Measurements from ENCODE around the gene SLC4A2. TPM values are rescaled to one million over a fixed set of nuclear protein-coding genes. Genes with fewer than 3 reads are reported as not detected.

SLC4A2 gene
- total and polyA plus RNA-seq, 2 experiments from 2014 or later: 167 to 188 TPM

- peak overlapping the region; percentile 98 for H3K4me2 ChIP-seq
- H3K27me3 ChIP-seq: no peaks in the 10 kb centered on the region
- peaks cover 30% of the 10 kb centered on the region for H3K4me1 ChIP-seq (ENCODE audit: insufficient read depth)
- peaks cover 30% of the 10 kb centered on the region for H3K79me2 ChIP-seq
- no peak overlapping the region for H2AFZ ChIP-seq
- peak overlapping the region; percentile 83 for H3K4me3 ChIP-seq
- H3K36me3 ChIP-seq (replicated peaks; ENCODE audit: insufficient read depth, low read depth): no peaks in the 10 kb centered on the region
- H4K20me1 ChIP-seq (ENCODE audit: insufficient read depth, poor library complexity, severe bottlenecking): peaks cover 12% of the 10 kb centered on the region
- no peak overlapping the region for H3K27ac ChIP-seq
- H3K9me3 ChIP-seq (ENCODE audit: low read depth): no peaks in the 10 kb centered on the region
- DNase-seq (ENCODE audit: low spot score): peak; percentile 72
- TF ChIP-seq EZH2 (IDR thresholded peaks at IDR 0.05; ENCODE audit: borderline replicate concordance): no peak
- TF ChIP-seq, protein P1, sequence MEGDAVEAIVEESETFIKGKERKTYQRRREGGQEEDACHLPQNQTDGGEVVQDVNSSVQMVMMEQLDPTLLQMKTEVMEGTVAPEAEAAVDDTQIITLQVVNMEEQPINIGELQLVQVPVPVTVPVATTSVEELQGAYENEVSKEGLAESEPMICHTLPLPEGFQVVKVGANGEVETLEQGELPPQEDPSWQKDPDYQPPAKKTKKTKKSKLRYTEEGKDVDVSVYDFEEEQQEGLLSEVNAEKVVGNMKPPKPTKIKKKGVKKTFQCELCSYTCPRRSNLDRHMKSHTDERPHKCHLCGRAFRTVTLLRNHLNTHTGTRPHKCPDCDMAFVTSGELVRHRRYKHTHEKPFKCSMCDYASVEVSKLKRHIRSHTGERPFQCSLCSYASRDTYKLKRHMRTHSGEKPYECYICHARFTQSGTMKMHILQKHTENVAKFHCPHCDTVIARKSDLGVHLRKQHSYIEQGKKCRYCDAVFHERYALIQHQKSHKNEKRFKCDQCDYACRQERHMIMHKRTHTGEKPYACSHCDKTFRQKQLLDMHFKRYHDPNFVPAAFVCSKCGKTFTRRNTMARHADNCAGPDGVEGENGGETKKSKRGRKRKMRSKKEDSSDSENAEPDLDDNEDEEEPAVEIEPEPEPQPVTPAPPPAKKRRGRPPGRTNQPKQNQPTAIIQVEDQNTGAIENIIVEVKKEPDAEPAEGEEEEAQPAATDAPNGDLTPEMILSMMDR (IDR thresholded peaks at IDR 0.05; ENCODE audit: poor library complexity): peak; percentile 18
- no peaks in the 10 kb centered on the region for H3K9me2 ChIP-seq (replicated peaks; ENCODE audit: insufficient read depth)
- 18% methylated on average over 29 of the region's 29 CpGs for WGBS (ENCODE audit: low lambda C conversion rate, missing lambda C conversion rate)
Measured at GRCh38 chr7:151056666-151057505, 2.5 kb upstream of the SLC4A2 start.

GRCh38 chr7:151057506-151057988 is 1.8 kb upstream of the SLC4A2 start, which contains the start of gene CDK5:
Gene CDK5, minus strand, starts transcription at chr7:151057897. Its CDS starts 49 bp downstream, at chr7:151057848.
- 2% methylated on average over 29 of the region's 30 CpGs for WGBS (ENCODE audit: low lambda C conversion rate, missing lambda C conversion rate)
- Histone ChIP-seq H3K4me3 (peak within 1 kb of the TSS; percentile 94), H3K9me3 (ENCODE audit: low read depth) (no peaks in the 10 kb centered on the region), H3K27me3 (no peaks in the 10 kb centered on the region), H4K20me1 (ENCODE audit: insufficient read depth, poor library complexity, severe bottlenecking) (peaks cover 12% of the 10 kb centered on the region), H3K79me2 (peaks cover 31% of the 10 kb centered on the region), H3K4me2 (peak within 1 kb of the TSS; percentile 98), H3K4me1 (ENCODE audit: insufficient read depth) (peaks cover 34% of the 10 kb centered on the region), H2AFZ (peak within 1 kb of the TSS; percentile 41), H3K27ac (peak within 1 kb of the TSS; percentile 97), H3K9me2 (replicated peaks; ENCODE audit: insufficient read depth) (no peaks in the 10 kb centered on the region), H3K36me3 (replicated peaks; ENCODE audit: insufficient read depth, low read depth) (no peaks in the 10 kb centered on the region)
- TF ChIP-seq, protein P1 (IDR thresholded peaks at IDR 0.05; ENCODE audit: poor library complexity): no peak
- TF ChIP-seq EZH2 (IDR thresholded peaks at IDR 0.05; ENCODE audit: borderline replicate concordance): no peak
- no peak for TF ChIP-seq EZH2phosphoT487 (IDR thresholded peaks at IDR 0.05; ENCODE audit: low read depth, severe bottlenecking, unreplicated experiment)
- DNase-seq (ENCODE audit: low spot score): no peak

DNA sequence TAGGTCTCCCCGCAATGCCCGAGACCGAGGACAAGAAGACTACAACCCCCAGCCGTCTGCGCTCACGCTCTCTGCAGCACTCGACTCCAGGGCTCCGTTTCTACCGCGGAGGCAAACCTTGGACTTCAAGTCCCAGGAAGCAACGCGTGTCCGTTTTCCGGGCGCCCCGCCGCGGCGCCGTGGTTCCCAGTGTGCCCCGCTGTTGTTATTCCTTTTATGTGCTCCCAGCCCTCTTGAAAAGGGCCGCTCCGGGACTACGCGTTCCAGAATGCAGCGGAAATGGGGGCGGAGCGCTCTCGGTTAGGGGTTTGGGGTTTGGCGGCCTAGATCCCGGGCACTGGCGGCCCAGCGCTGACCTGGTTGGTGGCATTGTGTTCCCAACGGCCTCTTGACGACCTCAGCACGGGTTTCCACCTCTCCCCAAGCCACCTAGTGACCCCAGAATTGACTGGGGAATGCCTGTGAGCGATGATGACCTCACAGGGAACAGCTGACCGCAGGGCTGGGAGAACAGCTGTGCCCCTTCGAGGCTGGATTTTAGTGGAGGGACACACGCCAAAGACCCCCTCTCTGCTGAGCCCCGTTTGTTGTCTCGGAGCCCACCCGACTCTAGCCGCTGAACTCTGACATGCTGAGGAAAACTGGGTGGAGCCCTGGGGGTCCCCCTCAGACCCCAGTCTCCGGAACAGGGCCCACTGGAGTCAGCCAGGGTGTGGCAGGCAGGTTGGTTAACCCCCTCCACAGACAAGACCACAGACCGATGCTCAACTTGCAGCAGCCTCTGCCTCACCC is 1.2 kb upstream of the SLC4A2 start:
- peak overlapping the region; percentile 97 for H3K27ac ChIP-seq
- TF ChIP-seq EZH2 (IDR thresholded peaks at IDR 0.05; ENCODE audit: borderline replicate concordance): no peak
- no peak for TF ChIP-seq EZH2phosphoT487 (IDR thresholded peaks at IDR 0.05; ENCODE audit: low read depth, severe bottlenecking, unreplicated experiment)
- TF ChIP-seq, protein P1 (IDR thresholded peaks at IDR 0.05; ENCODE audit: poor library complexity): no peak
- no peaks in the 10 kb centered on the region for H3K9me3 ChIP-seq (ENCODE audit: low read depth)
- H3K27me3 ChIP-seq: no peaks in the 10 kb centered on the region
- WGBS (ENCODE audit: low lambda C conversion rate, missing lambda C conversion rate): 7% methylated on average over 46 of the region's 46 CpGs
- DNase-seq (ENCODE audit: low spot score): peak; percentile 99
- H4K20me1 ChIP-seq (ENCODE audit: insufficient read depth, poor library complexity, severe bottlenecking): peaks cover 12% of the 10 kb centered on the region
- peak overlapping the region; percentile 88 for H3K4me2 ChIP-seq
- peak overlapping the region; percentile 41 for H2AFZ ChIP-seq
- H3K4me1 ChIP-seq (ENCODE audit: insufficient read depth): peaks cover 40% of the 10 kb centered on the region
- no peaks in the 10 kb centered on the region for H3K9me2 ChIP-seq (replicated peaks; ENCODE audit: insufficient read depth)
- H3K79me2 ChIP-seq: peaks cover 31% of the 10 kb centered on the region
- no peaks in the 10 kb centered on the region for H3K36me3 ChIP-seq (replicated peaks; ENCODE audit: insufficient read depth, low read depth)
- H3K4me3 ChIP-seq: peak overlapping the region; percentile 94

Measured in hepatocyte (in vitro differentiated cells).